Loucy (cell line): ENCODE results near the gene ESR1.

Experiments
- H2AFZ ChIP-seq: fragments of 200-600 bp; sonication (generic); 2 replicates; pipeline ENCODE4 v1.6.0; 2016; ENCODE audit warnings: antibody characterized with exemption, mild to moderate bottlenecking, low read length, moderate library complexity
- H3F3A ChIP-seq: fragments of 200-600 bp; 2 replicates; pipeline ENCODE4 v1.6.0; 2016; ENCODE audit warnings: antibody characterized with exemption, low read depth, mild to moderate bottlenecking
- H3K27me3 ChIP-seq: fragments of 200-600 bp; sonication (generic); 2 replicates; pipeline ENCODE4 v1.6.1; 2014; ENCODE audit warnings: low read length, mild to moderate bottlenecking; ENCODE audit not compliant: insufficient read depth, poor library complexity, severe bottlenecking
- H3K36me3 ChIP-seq: fragments of 200-600 bp; sonication (generic); 2 replicates; pipeline ENCODE4 v1.6.1; 2016; ENCODE audit warnings: low read length; ENCODE audit not compliant: insufficient read depth
- H3K4me1 ChIP-seq: fragments of 200-600 bp; sonication (generic); 2 replicates; pipeline ENCODE4 v1.5.1; 2014; ENCODE audit warnings: low read length, mild to moderate bottlenecking; ENCODE audit not compliant: insufficient read depth, poor library complexity, severe bottlenecking
- H3K4me2 ChIP-seq: fragments of 200-600 bp; sonication (generic); 2 replicates; pipeline ENCODE4 v1.6.0; 2014; ENCODE audit warnings: antibody characterized with exemption, low read length, low read depth, mild to moderate bottlenecking; ENCODE audit not compliant: poor library complexity, severe bottlenecking
- H3K4me3 ChIP-seq: fragments of 200-600 bp; sonication (generic); 2 replicates; pipeline ENCODE4 v1.5.1; 2014; ENCODE audit warnings: low read length, mild to moderate bottlenecking, mixed read lengths; ENCODE audit not compliant: poor library complexity, severe bottlenecking
- H3K79me2 ChIP-seq: fragments of 200-600 bp; sonication (generic); 2 replicates; pipeline ENCODE4 v1.6.1; 2014; ENCODE audit warnings: low read length; ENCODE audit not compliant: insufficient read depth
- H3K9ac ChIP-seq: fragments of 200-600 bp; sonication (generic); 2 replicates; pipeline ENCODE4 v1.6.0; 2014; ENCODE audit warnings: mild to moderate bottlenecking, low read depth, low read length, moderate library complexity; ENCODE audit not compliant: poor library complexity, severe bottlenecking
- H3K9me2 ChIP-seq: fragments of 200-600 bp; sonication (generic); replicated peaks from 2 replicates; pipeline ENCODE4 v1.6.1; 2016; ENCODE audit warnings: low read depth, low read length, mixed read lengths
- H3K9me3 ChIP-seq: fragments of 200-600 bp; sonication (generic); 2 replicates; pipeline ENCODE4 v1.6.1; 2014; ENCODE audit warnings: mild to moderate bottlenecking, antibody characterized with exemption, low read length, low read depth; ENCODE audit not compliant: insufficient read depth
- H4K20me1 ChIP-seq: fragments of 200-600 bp; sonication (generic); 2 replicates; pipeline ENCODE4 v1.6.0; 2014; ENCODE audit warnings: antibody characterized with exemption, low read length, mild to moderate bottlenecking; ENCODE audit not compliant: insufficient read depth, poor library complexity, severe bottlenecking
- EZH2phosphoT487 ChIP-seq: fragments of 200-600 bp; IDR thresholded peaks from 2 replicates; pipeline ENCODE4 v1.6.1; 2018; ENCODE audit warnings: antibody characterized with exemption, mild to moderate bottlenecking, moderate library complexity, borderline replicate concordance
- TF ChIP-seq, protein P1 (sequence below): fragments of 200-600 bp; sonication (generic); conservative IDR thresholded peaks from 2 replicates; pipeline ENCODE4 v1.5.1; 2014; ENCODE audit warnings: mild to moderate bottlenecking, antibody characterized with exemption, low read length

The ESR1 gene

DNA sequence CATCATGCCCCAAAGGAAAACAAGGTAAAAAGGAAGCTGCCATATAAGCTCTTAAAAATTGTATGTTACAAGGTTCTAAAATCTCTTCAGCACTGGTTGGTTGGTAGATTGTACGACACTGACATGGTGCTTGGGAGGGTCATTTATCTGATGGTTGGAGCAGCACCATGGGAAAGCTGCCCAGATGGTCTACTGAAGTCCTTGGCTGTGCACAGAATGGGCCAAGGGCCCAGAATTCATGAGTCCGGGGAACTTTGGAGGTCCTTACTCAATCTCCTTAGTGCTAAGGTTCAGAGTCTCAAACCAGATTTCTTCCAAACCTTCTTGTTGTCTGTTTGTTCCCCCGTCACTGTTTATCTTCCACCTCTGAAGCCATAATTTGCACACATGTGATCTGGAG is 314.4 kb downstream of the ESR1 start:
- Histone ChIP-seq H3K9me2 (no peaks in the 10 kb centered on the region), H4K20me1 (no peaks in the 10 kb centered on the region), H2AFZ (no peak overlapping the region), H3K36me3 (peaks cover 6% of the 10 kb centered on the region; the same call in 1 of the 2 replicates), H3F3A (no peaks in the 10 kb centered on the region), H3K9ac (no peak overlapping the region), H3K79me2 (no peaks in the 10 kb centered on the region), H3K27me3 (no peaks in the 10 kb centered on the region), H3K4me3 (no peak overlapping the region), H3K4me2 (no peak overlapping the region), H3K9me3 (no peaks in the 10 kb centered on the region), H3K4me1 (no peaks in the 10 kb centered on the region)
- TF ChIP-seq EZH2phosphoT487, result no peak
- TF ChIP-seq, protein P1, sequence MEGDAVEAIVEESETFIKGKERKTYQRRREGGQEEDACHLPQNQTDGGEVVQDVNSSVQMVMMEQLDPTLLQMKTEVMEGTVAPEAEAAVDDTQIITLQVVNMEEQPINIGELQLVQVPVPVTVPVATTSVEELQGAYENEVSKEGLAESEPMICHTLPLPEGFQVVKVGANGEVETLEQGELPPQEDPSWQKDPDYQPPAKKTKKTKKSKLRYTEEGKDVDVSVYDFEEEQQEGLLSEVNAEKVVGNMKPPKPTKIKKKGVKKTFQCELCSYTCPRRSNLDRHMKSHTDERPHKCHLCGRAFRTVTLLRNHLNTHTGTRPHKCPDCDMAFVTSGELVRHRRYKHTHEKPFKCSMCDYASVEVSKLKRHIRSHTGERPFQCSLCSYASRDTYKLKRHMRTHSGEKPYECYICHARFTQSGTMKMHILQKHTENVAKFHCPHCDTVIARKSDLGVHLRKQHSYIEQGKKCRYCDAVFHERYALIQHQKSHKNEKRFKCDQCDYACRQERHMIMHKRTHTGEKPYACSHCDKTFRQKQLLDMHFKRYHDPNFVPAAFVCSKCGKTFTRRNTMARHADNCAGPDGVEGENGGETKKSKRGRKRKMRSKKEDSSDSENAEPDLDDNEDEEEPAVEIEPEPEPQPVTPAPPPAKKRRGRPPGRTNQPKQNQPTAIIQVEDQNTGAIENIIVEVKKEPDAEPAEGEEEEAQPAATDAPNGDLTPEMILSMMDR, result no peak

DNA sequence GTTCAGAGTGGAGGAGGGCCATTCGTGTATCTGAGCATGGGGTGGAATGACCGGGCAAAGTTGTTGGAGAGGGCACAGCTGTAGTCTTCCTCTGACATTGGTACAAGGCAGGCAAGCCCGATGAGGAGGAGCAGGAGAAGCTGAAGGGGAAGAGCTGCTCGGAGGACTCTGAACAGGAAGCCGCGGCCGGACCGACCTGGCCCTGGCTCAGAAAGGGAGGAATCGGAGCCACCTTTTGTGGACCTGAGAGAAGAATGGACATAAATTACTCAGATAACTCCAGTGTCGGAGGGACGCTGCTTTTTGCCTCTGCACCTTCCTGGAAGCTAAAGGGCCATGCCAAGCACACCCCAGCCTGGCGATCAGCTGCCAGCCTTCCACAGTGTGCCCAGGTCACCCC is 315.0 kb downstream of the ESR1 start:
- Histone ChIP-seq H3K4me2 (no peak overlapping the region), H3K79me2 (no peaks in the 10 kb centered on the region), H4K20me1 (no peaks in the 10 kb centered on the region), H3K27me3 (no peaks in the 10 kb centered on the region), H3K4me3 (no peak overlapping the region), H2AFZ (no peak overlapping the region), H3K9me2 (no peaks in the 10 kb centered on the region), H3K9ac (no peak overlapping the region), H3F3A (no peaks in the 10 kb centered on the region), H3K4me1 (no peaks in the 10 kb centered on the region), H3K9me3 (no peaks in the 10 kb centered on the region), H3K36me3 (peaks cover 6% of the 10 kb centered on the region; the same call in 1 of the 2 replicates)
- TF ChIP-seq, protein P1, result no peak
- TF ChIP-seq EZH2phosphoT487, result no peak

DNA sequence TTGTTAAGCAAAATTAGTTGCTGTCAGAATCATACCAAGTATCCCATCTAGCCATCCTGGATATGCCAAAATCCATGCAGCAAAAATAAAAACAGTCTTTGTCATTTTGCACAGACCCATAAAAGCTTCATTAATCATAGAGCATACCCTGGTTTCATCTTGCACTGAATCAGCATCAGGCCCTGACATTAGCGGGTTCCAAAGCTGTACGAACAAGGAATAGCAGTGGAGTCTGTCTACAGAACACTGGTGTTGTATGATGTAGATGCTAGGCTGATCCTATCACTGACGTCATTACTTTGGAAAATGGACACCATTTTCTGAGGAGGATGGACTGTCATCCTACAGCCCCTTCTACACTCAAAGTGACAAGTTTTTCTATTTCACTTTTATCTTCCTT is 315.6 kb downstream of the ESR1 start:
- no peak overlapping the region for H3K9ac ChIP-seq
- H4K20me1 ChIP-seq, result no peaks in the 10 kb centered on the region
- H3K4me1 ChIP-seq, result no peaks in the 10 kb centered on the region
- H3K4me3 ChIP-seq, result no peak overlapping the region
- TF ChIP-seq, protein P1, result no peak
- TF ChIP-seq EZH2phosphoT487, result no peak
- H3K4me2 ChIP-seq, result no peak overlapping the region
- H3K79me2 ChIP-seq, result no peaks in the 10 kb centered on the region
- no peak overlapping the region for H2AFZ ChIP-seq
- peaks cover 6% of the 10 kb centered on the region; the same call in 1 of the 2 replicates for H3K36me3 ChIP-seq
- H3K9me3 ChIP-seq, result no peaks in the 10 kb centered on the region
- no peaks in the 10 kb centered on the region for H3K9me2 ChIP-seq
- no peaks in the 10 kb centered on the region for H3F3A ChIP-seq
- H3K27me3 ChIP-seq, result no peaks in the 10 kb centered on the region
